ENCODE measurements around the gene MBNL2.

- TF ChIP-seq EZH2 (IDR thresholded peaks at IDR 0.05; ENCODE audit: low read depth, unreplicated experiment) (no peak), CTCF (conservative IDR thresholded peaks at IDR 0.05; ENCODE audit: low read depth in 2 of 2) (no peak), ETS1 (IDR thresholded peaks at IDR 0.05) (no peak), REST (IDR thresholded peaks at IDR 0.05; ENCODE audit: unreplicated experiment) (no peak)
Measured at GRCh38 chr13:97317933-97318332, 95.8 kb downstream of the MBNL2 start.
